ENCODE results near the gene ELK3. TPM values are rescaled to one million over a fixed set of nuclear protein-coding genes. Genes with fewer than 3 reads are reported as not detected.

ELK3 gene
- total and polyA plus RNA-seq, 4 donors: 9.1 to 68.5 (median 40.3) TPM

DNA sequence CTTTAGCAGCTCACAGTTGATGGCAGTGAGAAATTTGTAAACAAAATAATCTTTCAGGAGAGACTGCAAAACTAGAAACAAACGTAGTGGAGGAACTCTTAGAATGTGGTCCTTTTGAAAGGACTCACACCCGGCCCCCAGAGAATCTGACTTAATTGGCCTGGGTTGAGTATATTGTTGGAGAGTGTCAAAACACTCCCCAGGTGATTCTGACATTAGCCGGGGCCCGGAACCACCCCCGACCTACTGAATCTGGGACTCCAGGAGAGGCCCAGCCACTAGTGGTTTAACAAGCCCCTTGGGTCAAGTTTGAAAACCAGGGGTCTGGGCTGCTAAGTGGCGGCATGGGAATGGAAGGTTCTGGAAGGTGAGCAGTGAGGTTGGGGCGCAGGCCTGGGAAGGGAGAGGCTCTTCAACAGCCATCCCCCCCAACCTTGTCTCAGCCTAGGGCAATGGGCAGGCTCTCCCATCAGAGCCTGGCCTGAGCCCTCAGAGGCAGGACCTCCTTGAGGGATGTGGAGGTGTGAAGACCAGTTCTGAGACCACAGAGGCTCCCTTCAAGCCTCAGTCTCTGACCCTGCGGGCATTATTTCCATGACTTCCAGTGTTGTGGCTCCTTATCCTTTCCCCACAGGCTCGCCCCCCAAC, 1.1 kb upstream of the ELK3 start:
- Histone ChIP-seq H3K9ac (ENCODE audit: insufficient read depth in 1 of 2, low read length in 2 of 2) (no peak overlapping the region), H3K36me3 (ENCODE audit: control insufficient read depth in 4 of 4, insufficient read depth in 4 of 4, low read length in 4 of 4) (no peaks in the 10 kb centered on the region), H3K9me3 (ENCODE audit: control insufficient read depth in 4 of 4, insufficient read depth in 3 of 4, low read length in 3 of 4) (no peaks in the 10 kb centered on the region), H3K4me3 (no peak overlapping the region), H3K4me1 (ENCODE audit: control insufficient read depth in 5 of 5, insufficient read depth in 5 of 5, low read length in 5 of 5) (peaks cover 4 to 34% (median 9%) of the 10 kb centered on the region in 5 donors), H3K27ac (ENCODE audit: low read depth in 1 of 2, low read length in 1 of 2) (peak overlapping the region in 1 of 2 donors; percentile 34), H3K27me3 (ENCODE audit: control insufficient read depth in 3 of 3, insufficient read depth in 3 of 3, low read length in 2 of 3) (no peaks in the 10 kb centered on the region)
- WGBS, 2 donors: 72 to 90% methylated on average over 9 of the region's 9 CpGs
- no peak for ATAC-seq (ENCODE audit: insufficient read depth, low FRiP score)
- TF ChIP-seq, protein P1, sequence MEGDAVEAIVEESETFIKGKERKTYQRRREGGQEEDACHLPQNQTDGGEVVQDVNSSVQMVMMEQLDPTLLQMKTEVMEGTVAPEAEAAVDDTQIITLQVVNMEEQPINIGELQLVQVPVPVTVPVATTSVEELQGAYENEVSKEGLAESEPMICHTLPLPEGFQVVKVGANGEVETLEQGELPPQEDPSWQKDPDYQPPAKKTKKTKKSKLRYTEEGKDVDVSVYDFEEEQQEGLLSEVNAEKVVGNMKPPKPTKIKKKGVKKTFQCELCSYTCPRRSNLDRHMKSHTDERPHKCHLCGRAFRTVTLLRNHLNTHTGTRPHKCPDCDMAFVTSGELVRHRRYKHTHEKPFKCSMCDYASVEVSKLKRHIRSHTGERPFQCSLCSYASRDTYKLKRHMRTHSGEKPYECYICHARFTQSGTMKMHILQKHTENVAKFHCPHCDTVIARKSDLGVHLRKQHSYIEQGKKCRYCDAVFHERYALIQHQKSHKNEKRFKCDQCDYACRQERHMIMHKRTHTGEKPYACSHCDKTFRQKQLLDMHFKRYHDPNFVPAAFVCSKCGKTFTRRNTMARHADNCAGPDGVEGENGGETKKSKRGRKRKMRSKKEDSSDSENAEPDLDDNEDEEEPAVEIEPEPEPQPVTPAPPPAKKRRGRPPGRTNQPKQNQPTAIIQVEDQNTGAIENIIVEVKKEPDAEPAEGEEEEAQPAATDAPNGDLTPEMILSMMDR (IDR thresholded peaks at IDR 0.05; ENCODE audit: control extremely low read depth, extremely low read depth): no peak
- DNase-seq: no peak

DNA sequence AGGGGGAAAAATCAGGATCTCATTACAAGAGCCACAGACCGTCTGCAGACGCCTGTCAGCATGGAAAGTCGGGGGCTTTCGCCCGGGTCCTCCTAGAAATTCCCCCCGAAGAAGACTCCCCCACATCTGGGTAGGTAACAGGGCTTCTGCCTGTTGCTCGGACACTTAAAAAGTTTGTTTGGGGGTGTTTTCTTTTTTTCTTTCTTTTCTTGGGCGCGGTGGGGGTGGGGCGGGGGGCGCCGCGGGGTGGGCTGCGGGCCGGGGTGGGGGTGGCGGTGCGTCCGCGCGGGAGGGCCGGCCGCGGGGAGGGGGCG, 358 bp downstream of the ELK3 start:
- Histone ChIP-seq H3K27ac (ENCODE audit: low read depth in 1 of 2, low read length in 1 of 2) (peak overlapping the region; percentile 74 to 93), H3K36me3 (ENCODE audit: control insufficient read depth in 4 of 4, insufficient read depth in 4 of 4, low read length in 4 of 4) (no peaks in the 10 kb centered on the region), H3K9ac (ENCODE audit: insufficient read depth in 1 of 2, low read length in 2 of 2) (peak overlapping the region in 1 of 2 donors; percentile 92), H3K4me1 (ENCODE audit: control insufficient read depth in 5 of 5, insufficient read depth in 5 of 5, low read length in 5 of 5) (peaks cover 4 to 38% (median 9%) of the 10 kb centered on the region in 5 donors), H3K4me3 (peak overlapping the region; percentile 84), H3K27me3 (ENCODE audit: control insufficient read depth in 3 of 3, insufficient read depth in 3 of 3, low read length in 2 of 3) (no peaks in the 10 kb centered on the region), H3K9me3 (ENCODE audit: control insufficient read depth in 4 of 4, insufficient read depth in 3 of 4, low read length in 3 of 4) (no peaks in the 10 kb centered on the region)
- ATAC-seq (ENCODE audit: insufficient read depth, low FRiP score) (no peak), DNase-seq (no peak)
- WGBS, 2 donors: 1 to 2% methylated on average over 7 to 20 of the region's 24 CpGs
- TF ChIP-seq, protein P1 (IDR thresholded peaks at IDR 0.05; ENCODE audit: control extremely low read depth, extremely low read depth): no peak

DNA sequence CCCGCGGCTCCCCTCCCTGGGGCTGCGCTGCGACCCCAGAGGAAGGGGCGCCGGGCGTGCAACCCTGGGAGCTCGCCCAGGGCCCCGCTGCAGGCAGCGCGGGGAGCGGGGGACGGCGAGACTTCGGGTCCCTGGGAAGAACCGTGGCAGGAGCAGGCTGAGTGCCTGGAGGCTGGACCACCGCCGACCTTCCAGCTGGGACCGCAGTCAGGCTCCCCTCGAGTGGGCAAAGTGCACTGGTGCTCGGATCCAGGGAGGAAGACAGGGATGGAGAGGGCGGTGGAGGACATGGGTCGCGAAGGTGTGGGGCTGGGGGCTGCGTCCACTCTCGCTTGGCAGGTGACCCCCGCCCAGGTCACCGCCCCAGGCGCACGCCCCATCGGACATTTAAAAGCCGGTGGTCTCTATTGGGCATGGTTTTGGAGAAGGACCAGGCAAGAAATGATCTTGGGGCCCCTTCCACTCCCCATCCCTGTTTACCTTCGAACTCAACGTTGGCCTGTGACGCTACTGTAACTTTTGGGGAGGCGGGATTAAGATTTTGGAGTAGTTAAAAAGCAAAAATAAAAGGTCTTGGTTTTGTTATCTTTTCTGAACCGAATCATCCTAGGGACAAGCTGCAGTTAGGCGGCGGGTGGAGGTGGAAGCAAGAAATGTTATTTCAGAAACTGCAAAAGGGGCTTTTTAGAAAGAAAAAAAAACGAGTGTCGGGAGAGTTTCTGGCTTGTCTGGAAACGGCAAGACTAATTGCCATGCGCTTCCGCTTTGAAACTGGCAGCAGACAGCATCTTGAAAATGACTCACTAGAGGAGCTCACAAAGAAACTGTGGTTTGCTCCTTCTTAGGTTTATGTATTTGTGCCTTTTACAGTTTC, 1.0 kb downstream of the ELK3 start:
- Histone ChIP-seq H3K27me3 (ENCODE audit: control insufficient read depth in 3 of 3, insufficient read depth in 3 of 3, low read length in 2 of 3) (no peaks in the 10 kb centered on the region), H3K36me3 (ENCODE audit: control insufficient read depth in 4 of 4, insufficient read depth in 4 of 4, low read length in 4 of 4) (no peaks in the 10 kb centered on the region), H3K9me3 (ENCODE audit: control insufficient read depth in 4 of 4, insufficient read depth in 3 of 4, low read length in 3 of 4) (no peaks in the 10 kb centered on the region), H3K4me1 (ENCODE audit: control insufficient read depth in 5 of 5, insufficient read depth in 5 of 5, low read length in 5 of 5) (peaks cover 4 to 38% (median 9%) of the 10 kb centered on the region in 5 donors), H3K27ac (ENCODE audit: low read depth in 1 of 2, low read length in 1 of 2) (peak overlapping the region; percentile 82 to 93), H3K9ac (ENCODE audit: insufficient read depth in 1 of 2, low read length in 2 of 2) (peak overlapping the region in 1 of 2 donors; percentile 93), H3K4me3 (peak overlapping the region; percentile 84)
- peak; percentile 54 for ATAC-seq (ENCODE audit: insufficient read depth, low FRiP score)
- TF ChIP-seq, protein P1 (IDR thresholded peaks at IDR 0.05; ENCODE audit: control extremely low read depth, extremely low read depth): no peak
- whole genome bisulfite sequencing, 2 donors: 0% methylated on average over 36 to 44 of the region's 44 CpGs
- DNase-seq: peak; percentile 71 to 92 (median 86)
